T-helper 22 cell (primary cell): ENCODE data around the gene TEKT1.
"Not testable (repeated sequence)": the region's sequence is repeated elsewhere in the genome, so short reads cannot be mapped to it uniquely, and the experiment has no call there.

Experiments
- DNase-seq: peaks from one replicate; pipeline ENCODE4 v3.0.0-alpha.2; 2020; ENCODE audit warnings: low read depth

The TEKT1 gene

GRCh38 chr17:6815775-6816174 lies 15.8 kb downstream of the TEKT1 start:
- DNase-seq, result no peak

- DNase-seq, result no peak
Measured at GRCh38 chr17:6812295-6812694, 19.2 kb downstream of the TEKT1 start.

- no peak for DNase-seq
Measured at GRCh38 chr17:6811510-6811909, 20.0 kb downstream of the TEKT1 start.

- DNase-seq, result no peak
Measured at GRCh38 chr17:6800422-6801027, 31.0 kb downstream of the TEKT1 start.

- DNase-seq, result no peak
Measured at GRCh38 chr17:6799738-6800137, 31.8 kb downstream of the TEKT1 start.

- DNase-seq, result no peak
Measured at GRCh38 chr17:6797718-6798351, 33.7 kb downstream of the TEKT1 start.

GRCh38 chr17:6796887-6797490 lies 34.5 kb downstream of the TEKT1 start:
- DNase-seq, result no peak

- DNase-seq, result no peak
Measured at GRCh38 chr17:6796017-6796886, 35.3 kb downstream of the TEKT1 start.

- no peak for DNase-seq
Measured at GRCh38 chr17:6793748-6794493, 37.6 kb downstream of the TEKT1 start.

- no peak for DNase-seq
Measured at GRCh38 chr17:6789146-6789545, 42.4 kb downstream of the TEKT1 start.

GRCh38 chr17:6787081-6787693 lies 44.3 kb downstream of the TEKT1 start:
- no peak for DNase-seq

- DNase-seq, result no peak
Measured at GRCh38 chr17:6786618-6787017, 44.9 kb downstream of the TEKT1 start.

GRCh38 chr17:6782244-6782643 lies 49.3 kb downstream of the TEKT1 start:
- DNase-seq, result no peak

- no peak for DNase-seq
Measured at GRCh38 chr17:6780886-6781285, 50.6 kb downstream of the TEKT1 start.

- no peak for DNase-seq
Measured at GRCh38 chr17:6780001-6780400, 51.5 kb downstream of the TEKT1 start.

- DNase-seq, result no peak
Measured at GRCh38 chr17:6779411-6779810, 52.1 kb downstream of the TEKT1 start.

- DNase-seq, result no peak
Measured at GRCh38 chr17:6775871-6776405, 55.6 kb downstream of the TEKT1 start, which contains the start of gene FBXO39. TSS of gene FBXO39 (plus strand) at chr17:6776215. CDS start at chr17:6779869, 3,654 bp downstream.

GRCh38 chr17:6774906-6775305 lies 56.6 kb downstream of the TEKT1 start:
- not testable (repeated sequence) for DNase-seq

GRCh38 chr17:6772016-6772415 lies 59.5 kb downstream of the TEKT1 start:
- no peak for DNase-seq

- DNase-seq, result no peak
Measured at GRCh38 chr17:6768447-6768846, 63.1 kb downstream of the TEKT1 start.

GRCh38 chr17:6761779-6762178 lies 69.8 kb downstream of the TEKT1 start:
- DNase-seq, result no peak
